ENCODE data around the gene IL1R2. TPM values are rescaled to one million over a fixed set of nuclear protein-coding genes. Genes with fewer than 3 reads are reported as not detected.

The IL1R2 gene
- total and polyA plus RNA-seq, 2 of the 13 experiments (the other 11 are each of a cell fraction or from before 2014, with no cell fraction given), result 3.6 to 7.3 TPM

- TF ChIP-seq SRSF9 (IDR thresholded peaks at IDR 0.05; ENCODE audit: borderline replicate concordance, insufficient read depth, low read depth, low read length, poor library complexity, severe bottlenecking) (no peak), FOXM1 (CRISPR knock-in tag; IDR thresholded peaks at IDR 0.05) (no peak), IKZF5 (CRISPR knock-in tag; IDR thresholded peaks at IDR 0.05) (peak; percentile 99), ZNF616 (CRISPR knock-in tag; IDR thresholded peaks at IDR 0.05; ENCODE audit: low read depth) (no peak), KDM1A (CRISPR knock-in tag; IDR thresholded peaks at IDR 0.05) (no peak), KLF9 (CRISPR knock-in tag; IDR thresholded peaks at IDR 0.05; ENCODE audit: low read depth) (no peak), KMT2B (CRISPR knock-in tag; IDR thresholded peaks at IDR 0.05) (no peak), FIP1L1 (IDR thresholded peaks at IDR 0.05; ENCODE audit: borderline replicate concordance, insufficient read depth, low read depth, low read length) (no peak), ZNF703 (CRISPR knock-in tag; IDR thresholded peaks at IDR 0.05; ENCODE audit: borderline replicate concordance) (no peak), ZNF839 (CRISPR knock-in tag; IDR thresholded peaks at IDR 0.05; ENCODE audit: borderline replicate concordance) (no peak), ZBTB38 (CRISPR knock-in tag; IDR thresholded peaks at IDR 0.05) (no peak), BRD4 (CRISPR knock-in tag; IDR thresholded peaks at IDR 0.05) (no peak), CEBPB (IDR thresholded peaks at IDR 0.05; ENCODE audit: borderline replicate concordance, low read depth, low read length) (peak; percentile 86), KIAA2018 (CRISPR knock-in tag; IDR thresholded peaks at IDR 0.05; ENCODE audit: borderline replicate concordance) (no peak), ZNF577 (CRISPR knock-in tag; IDR thresholded peaks at IDR 0.05; ENCODE audit: borderline replicate concordance, low read depth) (no peak), SRSF1 (optimal IDR thresholded peaks at IDR 0.05; ENCODE audit: low read depth, low read length) (no peak), ZNF260 (CRISPR knock-in tag; IDR thresholded peaks at IDR 0.05; ENCODE audit: borderline replicate concordance, low read depth) (no peak), ISL2 (CRISPR knock-in tag; IDR thresholded peaks at IDR 0.05) (peak; percentile 100), ZNF564 (CRISPR knock-in tag; IDR thresholded peaks at IDR 0.05) (0 out of 2 replicates have a peak, but pooled peaks have one; percentile 49), ARHGAP35 (CRISPR knock-in tag; IDR thresholded peaks at IDR 0.05; ENCODE audit: borderline replicate concordance) (no peak), ATM (IDR thresholded peaks at IDR 0.05; ENCODE audit: borderline replicate concordance) (no peak), SIN3B (IDR thresholded peaks at IDR 0.05; ENCODE audit: low read length) (no peak)
Observed at GRCh38 chr2:102030855-102031527, 39.2 kb downstream of the IL1R2 start (continued).
